22Rv1 (cell line): ENCODE measurements around the gene MACF1.

Source experiments
- CTCF ChIP-seq: fragments of 450-650 bp; IDR thresholded peaks from 2 replicates; pipeline ENCODE4 v1.5.1; 2017; ENCODE audit warnings: mild to moderate bottlenecking
- ZFX ChIP-seq: fragments of 450-650 bp; IDR thresholded peaks from 2 replicates; pipeline ENCODE4 v1.6.1; 2017; ENCODE audit warnings: antibody characterized with exemption, borderline replicate concordance

- no peak for TF ChIP-seq CTCF
- no peak for TF ChIP-seq ZFX
These were observed 10.2 kb downstream of the MACF1 start for GRCh38 chr1:39214714-39214997.
